HepG2 (cell line): ENCODE data around the gene RARG. TPM values are rescaled to one million over a fixed set of nuclear protein-coding genes. Genes with fewer than 3 reads are reported as not detected.
A peak's percentile ranks its signal among the peaks of the same experiment; 100 is the strongest.

Experiments used
- CCAR2 ChIP-seq: fragments of 200-400 bp; formaldehyde crosslinking; optimal IDR thresholded peaks from 2 replicates; pipeline ENCODE3; 2018; ENCODE audit warnings: low read depth, mild to moderate bottlenecking, low read length, moderate library complexity
- DPF2 ChIP-seq: sonication (generic); formaldehyde crosslinking; IDR thresholded peaks from 2 replicates; pipeline ENCODE4 v1.4.0; 2020; ENCODE audit warnings: mild to moderate bottlenecking, low read depth, missing genetic modification reagents, borderline replicate concordance
- JDP2 ChIP-seq: sonication (generic); formaldehyde crosslinking; IDR thresholded peaks from 2 replicates; pipeline ENCODE4 v1.8.1; 2022; ENCODE audit warnings: missing genetic modification reagents, borderline replicate concordance
- KDM5A ChIP-seq: fragments of 200-600 bp; sonication (generic); IDR thresholded peaks from 2 replicates; pipeline ENCODE4 v1.7.0; 2018; ENCODE audit warnings: antibody characterized with exemption, mild to moderate bottlenecking, low read length, borderline replicate concordance
- MED1 ChIP-seq: sonication (generic); formaldehyde crosslinking; IDR thresholded peaks from 2 replicates; pipeline ENCODE4 v1.4.0; 2020; ENCODE audit warnings: missing genetic modification reagents
- MTA1 ChIP-seq: sonication (generic); formaldehyde crosslinking; IDR thresholded peaks from 2 replicates; pipeline ENCODE4 v1.4.0; 2020; ENCODE audit warnings: missing genetic modification reagents, mild to moderate bottlenecking, borderline replicate concordance
- MYNN ChIP-seq: sonication (generic); formaldehyde crosslinking; IDR thresholded peaks from 2 replicates; pipeline ENCODE4 v1.4.0; 2020; ENCODE audit warnings: mild to moderate bottlenecking, low read depth, missing genetic modification reagents
- REPIN1 ChIP-seq: sonication (generic); formaldehyde crosslinking; IDR thresholded peaks from 2 replicates; pipeline ENCODE4 v1.8.0; 2022; ENCODE audit warnings: missing genetic modification reagents, low read depth, mild to moderate bottlenecking, borderline replicate concordance
- SP1 ChIP-seq, 2 experiments: fragments of 450-650 bp in 1 of 2; sonication (generic) in 1 of 2; formaldehyde crosslinking in 1 of 2; IDR thresholded peaks; 2 replicates each; pipeline versions ENCODE4 v1.4.0 to v1.6.1; 2016 to 2020; ENCODE audit warnings: missing genetic modification reagents in 1 of 2
- TMF1 ChIP-seq: sonication (generic); formaldehyde crosslinking; IDR thresholded peaks from 2 replicates; pipeline ENCODE4 v1.8.1; 2022; ENCODE audit warnings: low read depth, missing genetic modification reagents
- ZNF12 ChIP-seq: sonication (generic); formaldehyde crosslinking; IDR thresholded peaks from 2 replicates; pipeline ENCODE4 v1.5.0; 2020; ENCODE audit warnings: missing genetic modification reagents
- ZNF510 ChIP-seq: sonication (generic); formaldehyde crosslinking; IDR thresholded peaks from 2 replicates; pipeline ENCODE4 v1.4.0; 2020; ENCODE audit warnings: low read depth, mild to moderate bottlenecking, missing genetic modification reagents
- ZNF543 ChIP-seq: sonication (generic); formaldehyde crosslinking; IDR thresholded peaks from 2 replicates; pipeline ENCODE4 v1.4.0; 2020; ENCODE audit warnings: mild to moderate bottlenecking, missing genetic modification reagents
- ZNF550 ChIP-seq: sonication (generic); formaldehyde crosslinking; IDR thresholded peaks from 2 replicates; pipeline ENCODE4 v1.4.0; 2020; ENCODE audit warnings: mild to moderate bottlenecking, missing genetic modification reagents, borderline replicate concordance
- ZNF577 ChIP-seq: sonication (generic); formaldehyde crosslinking; IDR thresholded peaks from 2 replicates; pipeline ENCODE4 v1.4.0; 2020; ENCODE audit warnings: mild to moderate bottlenecking, low read depth, missing genetic modification reagents, borderline replicate concordance
- ZNF614 ChIP-seq: IDR thresholded peaks from 2 replicates; pipeline ENCODE4 v1.6.1; 2018; ENCODE audit warnings: missing biosample characterization, missing genetic modification reagents, inconsistent platforms, borderline replicate concordance
- ZNF768 ChIP-seq: sonication (generic); formaldehyde crosslinking; IDR thresholded peaks from 2 replicates; pipeline ENCODE4 v1.4.0; 2020; ENCODE audit warnings: missing genetic modification reagents
- ZNF841 ChIP-seq: sonication (generic); formaldehyde crosslinking; IDR thresholded peaks from 2 replicates; pipeline ENCODE4 v1.8.1; 2023; ENCODE audit warnings: missing genetic modification reagents, borderline replicate concordance
- polyA plus RNA-seq, 8 experiments: library from polyadenylated mRNA; depleted of rRNA in 3 of 8; stranded (reverse) in 7 of 8; unstranded in 1 of 8; fragments of >200 nt; fragmentation: Illumina TruSeq in 4 of 8; extraction: Trizol in 4 of 8; gene quantifications; 2 replicates each; pipeline versions ENCODE4 v1.2.1 to v1.2.3, GENCODE V29; 2011 to 2016; ENCODE audit warnings: low read depth in 4 of 8, missing spikeins in 1 of 8, mixed read lengths in 1 of 8; ENCODE audit not compliant: insufficient read depth in 1 of 8
- total RNA-seq, 5 experiments: library from RNA; depleted of rRNA; stranded (reverse); fragments of >200 nt; fragmentation: Illumina TruSeq; extraction: Trizol; gene quantifications; 2 replicates each; pipeline ENCODE4 v1.2.3, GENCODE V29; 2016; ENCODE audit warnings: low read depth in 1 of 5
- TF ChIP-seq, protein P1 (sequence below): sonication (generic); formaldehyde crosslinking; IDR thresholded peaks from 2 replicates; pipeline ENCODE4 v1.4.0; 2020; ENCODE audit warnings: missing genetic modification reagents
- TF ChIP-seq, protein P2 (sequence below): sonication (generic); formaldehyde crosslinking; IDR thresholded peaks from 2 replicates; pipeline ENCODE4 v1.4.0; 2020; ENCODE audit warnings: mild to moderate bottlenecking, missing genetic modification reagents

The RARG gene
- total and polyA plus RNA-seq, 2 of the 13 experiments (the other 11 are each of a cell fraction or from before 2014, with no cell fraction given), result 0.77 to 1.5 TPM

DNA sequence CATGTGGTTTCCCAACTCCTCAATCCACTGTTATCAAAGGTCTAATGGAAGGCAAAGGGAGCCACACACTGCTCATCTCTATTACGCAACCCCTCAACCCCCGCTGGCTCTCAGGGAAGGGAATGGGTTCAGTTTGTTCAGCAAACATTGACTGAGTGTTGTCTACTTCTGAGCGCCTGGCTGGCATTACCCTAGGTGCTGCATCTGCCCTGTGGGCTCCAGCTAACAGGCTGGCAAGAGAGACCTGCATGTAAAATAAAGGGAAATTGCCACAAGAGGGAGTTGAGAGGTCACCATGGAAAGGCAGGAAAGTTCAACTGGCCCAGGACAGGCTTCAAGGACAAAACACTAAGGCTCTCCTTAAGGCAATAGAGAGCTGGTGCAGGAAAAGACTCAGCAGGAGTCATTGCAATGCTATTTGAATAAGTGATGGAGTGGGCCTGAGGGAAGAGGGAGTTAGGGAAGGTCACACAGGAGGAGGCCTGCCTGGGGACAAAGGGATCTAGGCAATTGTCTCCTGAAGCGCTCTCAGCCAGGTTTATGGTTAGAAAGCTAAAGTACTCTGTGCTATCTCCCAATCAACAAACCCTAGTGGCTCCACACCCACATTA, 57.0 kb downstream of the RARG start (continued):
- TF ChIP-seq ZNF550 (CRISPR knock-in tag) (no peak), ZNF577 (CRISPR knock-in tag) (no peak), MTA1 (CRISPR knock-in tag) (peak; percentile 62; the same call in 1 of the 2 replicates), CCAR2 (no peak), MED1 (CRISPR knock-in tag) (peak; percentile 74), SP1 (IDR thresholded peaks at IDR 0.05) (no peak), SP1 (CRISPR knock-in tag; IDR thresholded peaks at IDR 0.05) (no peak), JDP2 (CRISPR knock-in tag) (no peak), ZNF510 (CRISPR knock-in tag) (no peak), MYNN (CRISPR knock-in tag) (no peak), ZNF768 (CRISPR knock-in tag) (no peak), ZNF841 (CRISPR knock-in tag) (no peak), KDM5A (no peak), TMF1 (CRISPR knock-in tag) (no peak), ZNF12 (peak; percentile 74; the same call in 1 of the 2 replicates), DPF2 (CRISPR knock-in tag) (peak; percentile 80), REPIN1 (CRISPR knock-in tag) (peak; percentile 45; the same call in 1 of the 2 replicates), ZNF614 (CRISPR knock-in tag) (peak; percentile 93; the same call in 1 of the 2 replicates), ZNF543 (CRISPR knock-in tag) (no peak)
- TF ChIP-seq, protein P1, sequence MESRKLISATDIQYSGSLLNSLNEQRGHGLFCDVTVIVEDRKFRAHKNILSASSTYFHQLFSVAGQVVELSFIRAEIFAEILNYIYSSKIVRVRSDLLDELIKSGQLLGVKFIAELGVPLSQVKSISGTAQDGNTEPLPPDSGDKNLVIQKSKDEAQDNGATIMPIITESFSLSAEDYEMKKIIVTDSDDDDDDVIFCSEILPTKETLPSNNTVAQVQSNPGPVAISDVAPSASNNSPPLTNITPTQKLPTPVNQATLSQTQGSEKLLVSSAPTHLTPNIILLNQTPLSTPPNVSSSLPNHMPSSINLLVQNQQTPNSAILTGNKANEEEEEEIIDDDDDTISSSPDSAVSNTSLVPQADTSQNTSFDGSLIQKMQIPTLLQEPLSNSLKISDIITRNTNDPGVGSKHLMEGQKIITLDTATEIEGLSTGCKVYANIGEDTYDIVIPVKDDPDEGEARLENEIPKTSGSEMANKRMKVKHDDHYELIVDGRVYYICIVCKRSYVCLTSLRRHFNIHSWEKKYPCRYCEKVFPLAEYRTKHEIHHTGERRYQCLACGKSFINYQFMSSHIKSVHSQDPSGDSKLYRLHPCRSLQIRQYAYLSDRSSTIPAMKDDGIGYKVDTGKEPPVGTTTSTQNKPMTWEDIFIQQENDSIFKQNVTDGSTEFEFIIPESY (CRISPR knock-in tag), result 0 out of 2 replicates have a peak, but pooled peaks have one; percentile 5
- TF ChIP-seq, protein P2, sequence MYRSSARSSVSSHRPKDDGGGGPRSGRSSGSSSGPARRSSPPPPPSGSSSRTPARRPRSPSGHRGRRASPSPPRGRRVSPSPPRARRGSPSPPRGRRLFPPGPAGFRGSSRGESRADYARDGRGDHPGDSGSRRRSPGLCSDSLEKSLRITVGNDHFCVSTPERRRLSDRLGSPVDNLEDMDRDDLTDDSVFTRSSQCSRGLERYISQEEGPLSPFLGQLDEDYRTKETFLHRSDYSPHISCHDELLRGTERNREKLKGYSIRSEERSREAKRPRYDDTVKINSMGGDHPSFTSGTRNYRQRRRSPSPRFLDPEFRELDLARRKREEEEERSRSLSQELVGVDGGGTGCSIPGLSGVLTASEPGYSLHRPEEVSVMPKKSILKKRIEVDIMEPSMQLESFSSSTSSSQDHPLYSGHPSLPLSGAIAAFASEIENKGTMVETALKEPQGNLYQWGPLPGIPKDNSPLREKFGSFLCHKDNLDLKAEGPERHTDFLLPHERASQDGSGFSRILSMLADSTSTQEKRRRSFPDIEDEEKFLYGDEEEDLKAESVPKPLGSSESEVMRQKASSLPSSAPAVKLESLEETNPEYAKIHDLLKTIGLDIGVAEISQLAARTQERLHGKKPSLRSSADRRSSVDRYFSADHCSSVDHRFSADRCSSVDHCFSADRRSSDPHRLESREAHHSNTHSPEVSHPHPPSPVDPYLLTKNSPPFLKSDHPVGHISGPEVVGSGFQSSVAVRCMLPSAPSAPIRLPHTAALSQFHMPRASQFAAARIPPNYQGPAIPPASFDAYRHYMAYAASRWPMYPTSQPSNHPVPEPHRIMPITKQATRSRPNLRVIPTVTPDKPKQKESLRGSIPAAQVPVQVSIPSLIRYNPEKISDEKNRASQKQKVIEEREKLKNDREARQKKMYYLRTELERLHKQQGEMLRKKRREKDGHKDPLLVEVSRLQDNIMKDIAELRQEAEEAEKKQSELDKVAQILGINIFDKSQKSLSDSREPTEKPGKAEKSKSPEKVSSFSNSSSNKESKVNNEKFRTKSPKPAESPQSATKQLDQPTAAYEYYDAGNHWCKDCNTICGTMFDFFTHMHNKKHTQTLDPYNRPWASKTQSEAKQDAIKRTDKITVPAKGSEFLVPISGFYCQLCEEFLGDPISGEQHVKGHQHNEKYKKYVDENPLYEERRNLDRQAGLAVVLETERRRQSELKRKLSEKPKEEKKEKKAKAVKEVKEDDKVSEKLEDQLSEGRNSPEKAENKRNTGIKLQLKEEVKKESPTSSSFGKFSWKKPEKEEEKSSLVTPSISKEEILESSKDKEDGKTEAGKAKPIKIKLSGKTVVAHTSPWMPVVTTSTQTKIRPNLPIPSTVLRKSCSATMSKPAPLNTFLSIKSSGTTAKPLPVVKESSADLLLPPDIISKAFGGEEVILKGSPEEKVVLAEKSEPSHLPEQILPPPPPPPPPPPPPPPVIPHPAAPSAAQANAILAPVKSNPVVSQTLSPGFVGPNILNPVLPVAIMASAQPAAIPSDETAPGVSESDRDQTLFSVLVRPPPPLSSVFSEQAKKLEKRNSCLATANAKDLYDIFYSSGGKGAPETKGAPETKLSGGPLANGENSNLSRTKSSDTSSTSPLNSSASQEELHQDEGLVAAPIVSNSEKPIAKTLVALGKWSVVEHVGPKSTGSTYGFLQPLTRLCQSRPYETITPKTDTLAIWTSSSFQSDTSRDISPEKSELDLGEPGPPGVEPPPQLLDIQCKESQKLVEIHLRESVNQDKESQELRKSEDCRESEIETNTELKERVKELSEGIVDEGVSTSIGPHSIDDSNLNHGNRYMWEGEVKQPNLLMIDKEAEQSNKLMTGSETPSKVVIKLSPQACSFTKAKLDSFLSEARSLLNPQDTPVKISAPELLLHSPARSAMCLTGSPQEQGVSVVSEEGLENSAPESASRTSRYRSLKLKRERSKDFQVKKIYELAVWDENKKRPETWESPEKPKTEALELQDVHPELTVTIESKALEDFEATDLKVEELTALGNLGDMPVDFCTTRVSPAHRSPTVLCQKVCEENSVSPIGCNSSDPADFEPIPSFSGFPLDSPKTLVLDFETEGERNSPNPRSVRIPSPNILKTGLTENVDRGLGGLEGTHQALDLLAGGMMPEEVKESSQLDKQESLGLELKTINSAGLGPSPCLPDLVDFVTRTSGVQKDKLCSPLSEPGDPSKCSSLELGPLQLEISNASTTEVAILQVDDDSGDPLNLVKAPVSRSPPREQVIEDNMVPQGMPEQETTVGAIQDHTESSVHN (CRISPR knock-in tag), result no peak
